WTC11 (cell line): Measurements from ENCODE around the gene SMOC2. TPM values are rescaled to one million over a fixed set of nuclear protein-coding genes. Genes with fewer than 3 reads are reported as not detected.

Experiments
- ATAC-seq: fragments of 200-7000 bp; cut with Tn5 transposase; 2 replicates; pipeline ENCODE4 v1.10.0; 2021; ENCODE audit warnings: mild to moderate bottlenecking, moderate library complexity
- CTCF ChIA-PET: fragments of 300-600 bp; sonication (Branson Sonifier 250); formaldehyde crosslinking; loops from one replicate; lab custom pipeline; 2021; ENCODE audit warnings: antibody characterized with exemption; lab: Charles Lee
- POLR2A ChIA-PET: fragments of 350-600 bp; sonication (Branson Sonifier 250); formaldehyde crosslinking; loops from one replicate; lab custom pipeline; 2021; ENCODE audit warnings: antibody characterized with exemption; lab: Charles Lee
- DNase-seq: peaks from one replicate; pipeline ENCODE4 v3.0.0; 2021; ENCODE audit warnings: low spot score
- H3K27ac Mint-ChIP-seq: 2 replicates; pipeline ENCODE4 v1.8.0; 2021; ENCODE audit warnings: mixed read lengths
- H3K27me3 Mint-ChIP-seq: 2 replicates; pipeline ENCODE4 v1.8.0; 2021; ENCODE audit warnings: low read depth, mild to moderate bottlenecking, moderate library complexity, mixed read lengths
- H3K36me3 Mint-ChIP-seq: 2 replicates; pipeline ENCODE4 v1.8.0; 2021; ENCODE audit warnings: mixed read lengths
- H3K4me1 Mint-ChIP-seq: 2 replicates; pipeline ENCODE4 v1.8.0; 2022; ENCODE audit warnings: mixed read lengths
- H3K4me3 Mint-ChIP-seq: 2 replicates; pipeline ENCODE4 v1.8.0; 2021; ENCODE audit warnings: mild to moderate bottlenecking, moderate library complexity, mixed read lengths
- H3K9me3 Mint-ChIP-seq: 2 replicates; pipeline ENCODE4 v1.8.0; 2021; ENCODE audit warnings: mixed read lengths
- ARID4B ChIP-seq: sonication (generic); formaldehyde crosslinking; IDR thresholded peaks from 2 replicates; pipeline ENCODE4 v1.8.0; 2023; ENCODE audit warnings: missing genetic modification reagents, mild to moderate bottlenecking, borderline replicate concordance
- ATF1 ChIP-seq: sonication (generic); formaldehyde crosslinking; IDR thresholded peaks from 2 replicates; pipeline ENCODE4 v1.8.1; 2023; ENCODE audit warnings: mild to moderate bottlenecking, moderate library complexity, missing genetic modification reagents
- ATF3 ChIP-seq: sonication (generic); formaldehyde crosslinking; conservative IDR thresholded peaks from 2 replicates; pipeline ENCODE4 v1.8.1; 2022; ENCODE audit warnings: mild to moderate bottlenecking, missing genetic modification reagents
- ERG ChIP-seq: fragments of 250-450 bp; sonication (Bioruptor Pico); IDR thresholded peaks from 2 replicates; pipeline ENCODE4 v1.8.0; 2021; ENCODE audit warnings: mild to moderate bottlenecking
- FOXK1 ChIP-seq: sonication (generic); formaldehyde crosslinking; IDR thresholded peaks from 2 replicates; pipeline ENCODE4 v1.8.0; 2022; ENCODE audit warnings: mild to moderate bottlenecking, moderate library complexity, missing genetic modification reagents
- IRF1 ChIP-seq: sonication (generic); formaldehyde crosslinking; IDR thresholded peaks from 2 replicates; pipeline ENCODE4 v1.8.0; 2023; ENCODE audit warnings: missing genetic modification reagents
- NFE2L1 ChIP-seq: sonication (generic); formaldehyde crosslinking; IDR thresholded peaks from 2 replicates; pipeline ENCODE4 v1.8.1; 2023; ENCODE audit warnings: missing genetic modification reagents
- PREB ChIP-seq: sonication (generic); formaldehyde crosslinking; IDR thresholded peaks from 2 replicates; pipeline ENCODE4 v1.8.1; 2022; ENCODE audit warnings: mild to moderate bottlenecking, missing genetic modification reagents, moderate library complexity, borderline replicate concordance
- RELA ChIP-seq: sonication (generic); formaldehyde crosslinking; IDR thresholded peaks from 2 replicates; pipeline ENCODE4 v1.8.1; 2022; ENCODE audit warnings: missing genetic modification reagents, mild to moderate bottlenecking, borderline replicate concordance
- SMAD4 ChIP-seq: sonication (generic); formaldehyde crosslinking; IDR thresholded peaks from 2 replicates; pipeline ENCODE4 v1.8.0; 2022; ENCODE audit warnings: mild to moderate bottlenecking, missing genetic modification reagents
- USF2 ChIP-seq: sonication (generic); formaldehyde crosslinking; IDR thresholded peaks from 2 replicates; pipeline ENCODE4 v1.8.1; 2023; ENCODE audit warnings: mild to moderate bottlenecking, missing genetic modification reagents, moderate library complexity
- ZNF121 ChIP-seq: sonication (generic); formaldehyde crosslinking; IDR thresholded peaks from 2 replicates; pipeline ENCODE4 v1.8.0; 2023; ENCODE audit warnings: missing genetic modification reagents
- ZNF219 ChIP-seq: sonication (generic); formaldehyde crosslinking; IDR thresholded peaks from 2 replicates; pipeline ENCODE4 v1.8.0; 2023; ENCODE audit warnings: missing genetic modification reagents, mild to moderate bottlenecking, borderline replicate concordance
- ZNF263 ChIP-seq: sonication (generic); formaldehyde crosslinking; IDR thresholded peaks from 2 replicates; pipeline ENCODE4 v1.8.1; 2022; ENCODE audit warnings: low read depth, mild to moderate bottlenecking, moderate library complexity, missing genetic modification reagents
- ZNF317 ChIP-seq: sonication (generic); formaldehyde crosslinking; IDR thresholded peaks from 2 replicates; pipeline ENCODE4 v1.8.1; 2023; ENCODE audit warnings: low read depth, mild to moderate bottlenecking, moderate library complexity, missing genetic modification reagents, borderline replicate concordance
- ZNF423 ChIP-seq: fragments of 250-450 bp; sonication (Bioruptor Pico); IDR thresholded peaks from 2 replicates; pipeline ENCODE4 v2.1.2; 2022; ENCODE audit warnings: mild to moderate bottlenecking, moderate library complexity
- ZNF532 ChIP-seq: fragments of 250-450 bp; sonication (Bioruptor Pico); IDR thresholded peaks from 2 replicates; pipeline ENCODE4 v1.9.0; 2021; ENCODE audit warnings: mild to moderate bottlenecking, borderline replicate concordance
- ZSCAN18 ChIP-seq: fragments of 250-450 bp; sonication (Bioruptor Pico); IDR thresholded peaks from 2 replicates; pipeline ENCODE4 v2.1.2; 2022; ENCODE audit warnings: mild to moderate bottlenecking, moderate library complexity
- total RNA-seq: library from RNA; stranded (reverse); gene quantifications from 3 replicates; pipeline ENCODE4 v1.2.3, GENCODE V29; 2021

SMOC2 gene
- total RNA-seq, 1 experiment from 2014 or later = 3.9 TPM

- no peak for TF ChIP-seq USF2 (CRISPR knock-in tag)
- TF ChIP-seq ERG = no peak
- no peak for TF ChIP-seq ZNF423 (CRISPR knock-in tag)
- no peak for TF ChIP-seq RELA
- TF ChIP-seq, all 79 proteins: peak for 0
Observed at GRCh38 chr6:168575346-168576098, 134.5 kb downstream of the SMOC2 start (continued).

- ChIA-PET CTCF (no interaction called here), POLR2A (no interaction called here)
- Mint-ChIP-seq H3K27me3 (no peaks in the 10 kb centered on the region), H3K27ac (no peak overlapping the region), H3K36me3 (no peaks in the 10 kb centered on the region), H3K9me3 (no peaks in the 10 kb centered on the region), H3K4me1 (peaks cover 12% of the 10 kb centered on the region), H3K4me3 (no peak overlapping the region)
- ATAC-seq (no peak), DNase-seq (no peak)
- no peak for TF ChIP-seq ZNF532
- no peak for TF ChIP-seq ARID4B (CRISPR knock-in tag)
- TF ChIP-seq FOXK1 (CRISPR knock-in tag) = no peak
- TF ChIP-seq ZNF121 (CRISPR knock-in tag) = no peak
- no peak for TF ChIP-seq ZNF263 (CRISPR knock-in tag)
- no peak for TF ChIP-seq ZNF317
- TF ChIP-seq ZNF219 (CRISPR knock-in tag) = no peak
- TF ChIP-seq IRF1 (CRISPR knock-in tag) = no peak
- TF ChIP-seq ATF1 (CRISPR knock-in tag) = no peak
- no peak for TF ChIP-seq RELA
- TF ChIP-seq USF2 (CRISPR knock-in tag) = no peak
- TF ChIP-seq ATF3 (CRISPR knock-in tag) = no peak
- TF ChIP-seq SMAD4 (CRISPR knock-in tag) = no peak
- no peak for TF ChIP-seq PREB (CRISPR knock-in tag)
- TF ChIP-seq NFE2L1 (CRISPR knock-in tag) = no peak
- TF ChIP-seq ZSCAN18 (CRISPR knock-in tag) = no peak
Observed at GRCh38 chr6:168576388-168576787, 135.4 kb downstream of the SMOC2 start.
